ENCODE data around the gene S1PR2. TPM values are rescaled to one million over a fixed set of nuclear protein-coding genes. Genes with fewer than 3 reads are reported as not detected.
A peak's percentile ranks its signal among the peaks of the same experiment; 100 is the strongest.

S1PR2 gene, protein sequence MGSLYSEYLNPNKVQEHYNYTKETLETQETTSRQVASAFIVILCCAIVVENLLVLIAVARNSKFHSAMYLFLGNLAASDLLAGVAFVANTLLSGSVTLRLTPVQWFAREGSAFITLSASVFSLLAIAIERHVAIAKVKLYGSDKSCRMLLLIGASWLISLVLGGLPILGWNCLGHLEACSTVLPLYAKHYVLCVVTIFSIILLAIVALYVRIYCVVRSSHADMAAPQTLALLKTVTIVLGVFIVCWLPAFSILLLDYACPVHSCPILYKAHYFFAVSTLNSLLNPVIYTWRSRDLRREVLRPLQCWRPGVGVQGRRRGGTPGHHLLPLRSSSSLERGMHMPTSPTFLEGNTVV
- total RNA-seq: 8.4 TPM
- long read RNA-seq, partial matches to known transcripts: 0 of 1 reads
- long read RNA-seq, other reads (novel, unspliced or antisense): 0 of 1 reads

DNA sequence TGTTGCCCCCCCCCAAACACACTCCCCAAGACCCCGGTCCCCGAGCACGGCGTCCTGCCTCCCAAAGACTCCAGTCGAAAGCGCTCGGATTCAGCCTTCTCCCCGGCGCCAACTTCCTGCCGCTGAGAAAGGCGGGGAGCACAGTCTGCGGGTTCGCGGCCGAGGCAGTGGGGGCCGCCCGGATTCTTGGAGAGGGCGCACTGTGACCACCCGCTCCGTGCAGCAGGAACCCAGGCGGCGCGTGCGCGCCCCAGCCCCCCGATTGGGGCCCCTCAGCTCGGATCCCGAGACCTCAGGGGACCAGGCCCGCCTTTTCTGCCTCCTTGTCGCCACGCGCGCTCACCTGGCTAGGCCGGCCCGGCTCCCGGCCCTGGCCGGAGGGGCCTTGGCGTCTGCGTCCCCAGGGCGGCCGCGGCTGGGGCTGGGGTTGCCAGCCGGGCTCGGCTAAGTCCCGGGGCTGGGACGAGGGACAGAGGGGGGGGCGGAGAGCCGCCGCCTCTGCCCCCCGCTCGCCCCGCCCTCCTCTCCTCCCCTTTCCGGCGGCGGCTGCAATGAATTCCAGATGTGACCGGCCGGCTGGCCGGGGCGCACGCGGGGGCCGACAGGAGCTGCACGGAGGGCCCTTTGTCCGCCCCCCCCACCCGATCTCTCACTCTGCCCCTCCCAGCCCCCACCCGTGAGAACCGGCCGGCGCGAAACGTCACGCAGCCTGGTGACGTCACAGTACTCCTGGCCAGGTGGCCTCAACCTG is at the start of gene S1PR2:
Gene S1PR2, minus strand, starts transcription at position 471 of the 751 bp plus-strand sequence. CDS start 6,426 bp downstream, outside the sequence.
- intact Hi-C loops (cut with DNase I): no loop called here
- peak; percentile 91 for DNase-seq (ENCODE audit: missing footprints)
- peak; percentile 60 for ATAC-seq

DNA sequence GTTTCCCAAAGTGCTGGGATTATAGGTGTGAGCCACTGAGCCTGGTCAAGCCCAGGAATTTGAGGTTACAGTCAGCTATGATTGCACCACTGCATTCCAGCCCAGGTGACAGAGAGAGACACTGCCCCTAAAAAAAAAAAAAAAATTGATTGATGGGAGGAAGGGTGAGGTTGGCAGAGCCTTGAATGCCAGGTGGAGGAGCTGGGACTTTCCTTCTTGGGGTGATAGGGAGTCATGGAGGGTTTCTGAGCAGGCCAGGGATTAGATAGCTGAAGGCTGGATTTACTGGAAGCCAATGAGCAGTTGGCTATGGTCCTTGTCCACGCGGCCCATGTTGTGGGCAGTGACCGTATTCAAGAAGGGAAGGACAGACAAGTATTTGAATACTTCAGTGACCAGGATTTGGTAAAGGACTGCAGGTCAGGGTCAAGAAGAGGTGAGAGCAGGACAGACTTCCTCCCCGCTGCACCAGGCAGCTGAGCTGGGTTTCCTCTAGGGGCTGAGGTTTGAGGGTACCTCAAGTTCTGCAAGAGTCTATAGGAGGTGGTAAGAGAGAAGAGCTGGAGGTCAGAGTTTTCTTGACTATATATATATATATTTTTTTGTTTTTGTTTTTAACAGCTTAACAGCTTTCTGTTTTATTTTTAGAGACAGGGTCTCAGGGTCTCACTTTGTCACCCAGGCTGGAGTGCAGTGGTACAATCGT is 48.8 kb upstream of the S1PR2 start:
- DNase-seq (ENCODE audit: missing footprints) (peak; percentile 32), ATAC-seq (no peak)
- intact Hi-C loops (cut with DNase I): no loop called here

DNA sequence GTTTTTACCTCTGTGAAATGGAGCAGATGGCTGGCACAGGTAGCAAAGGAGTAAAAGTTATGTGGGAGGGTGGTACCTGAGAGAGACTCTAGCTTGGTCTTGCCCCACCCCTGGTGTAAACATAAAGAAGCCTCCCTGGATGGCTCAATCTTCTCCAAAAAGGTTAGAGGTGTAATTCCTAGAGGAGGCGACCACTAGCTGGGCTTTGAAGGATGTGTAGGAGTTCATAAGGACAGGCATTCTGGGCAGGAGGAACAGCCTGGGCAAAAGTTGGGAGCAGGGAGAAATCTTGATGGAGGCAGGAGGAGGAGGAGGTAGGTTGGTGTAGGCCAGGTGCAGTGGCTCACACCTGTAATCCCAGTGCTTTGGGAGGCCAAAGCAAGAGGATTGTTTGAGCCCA is 47.8 kb upstream of the S1PR2 start:
- intact Hi-C loops (cut with DNase I): no loop called here
- ATAC-seq: no peak
- DNase-seq (ENCODE audit: missing footprints): no peak

DNA sequence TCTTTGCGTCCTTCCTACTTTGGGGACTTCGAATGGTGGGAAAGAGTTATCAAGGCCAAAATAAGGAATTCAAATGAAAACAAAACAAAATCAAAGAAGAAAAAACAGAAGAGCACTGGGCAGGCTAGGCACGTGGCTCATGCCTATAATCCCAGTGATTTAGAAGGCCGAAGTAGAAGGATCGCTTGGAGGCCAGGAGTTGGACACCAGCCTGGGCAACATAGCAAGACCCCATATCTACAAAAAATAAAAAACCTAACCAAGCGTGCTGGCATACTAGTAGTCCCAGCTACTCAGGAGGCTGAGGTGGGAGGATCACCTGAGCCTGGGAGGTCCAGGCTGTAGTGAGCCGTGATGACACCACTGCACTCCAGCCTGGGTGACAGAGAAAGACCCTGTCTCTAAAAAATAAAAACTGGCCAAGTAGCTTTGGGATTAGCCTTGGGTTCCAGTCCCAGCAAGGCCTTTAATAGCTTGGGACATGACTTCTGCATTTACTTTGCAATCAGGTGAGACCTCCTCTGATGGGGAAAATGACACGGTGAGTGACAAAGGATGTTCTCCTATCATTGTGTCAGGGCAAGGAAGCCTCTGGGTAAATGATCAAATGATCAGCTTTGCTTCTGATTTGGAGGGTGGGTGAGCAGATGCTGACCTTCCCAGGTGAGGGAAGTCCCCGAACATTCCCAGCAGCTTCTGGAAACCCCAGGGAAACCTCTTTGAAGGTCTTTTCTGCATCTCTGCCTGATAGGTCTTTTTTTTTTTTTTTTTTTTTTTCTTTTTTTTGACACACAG is 46.9 kb upstream of the S1PR2 start:
- ATAC-seq (no peak), DNase-seq (ENCODE audit: missing footprints) (no peak)
- intact Hi-C loops (cut with DNase I): no loop called here

DNA sequence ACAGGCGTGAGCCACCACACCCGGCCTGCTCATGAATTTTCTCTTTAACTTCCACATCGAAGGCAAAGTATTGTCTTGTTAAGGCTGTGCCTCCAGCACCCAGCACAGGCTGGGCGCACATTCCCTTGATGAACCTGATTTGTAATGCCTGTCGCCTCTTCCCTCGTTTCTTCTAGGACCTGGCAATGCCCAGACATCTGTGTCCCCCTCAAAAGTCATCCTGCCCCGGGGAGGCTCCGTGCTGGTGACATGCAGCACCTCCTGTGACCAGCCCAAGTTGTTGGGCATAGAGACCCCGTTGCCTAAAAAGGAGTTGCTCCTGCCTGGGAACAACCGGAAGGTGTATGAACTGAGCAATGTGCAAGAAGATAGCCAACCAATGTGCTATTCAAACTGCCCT is 43.5 kb upstream of the S1PR2 start:
- ATAC-seq: no peak
- DNase-seq (ENCODE audit: missing footprints): peak; percentile 55
- intact Hi-C loops (cut with DNase I): no loop called here

DNA sequence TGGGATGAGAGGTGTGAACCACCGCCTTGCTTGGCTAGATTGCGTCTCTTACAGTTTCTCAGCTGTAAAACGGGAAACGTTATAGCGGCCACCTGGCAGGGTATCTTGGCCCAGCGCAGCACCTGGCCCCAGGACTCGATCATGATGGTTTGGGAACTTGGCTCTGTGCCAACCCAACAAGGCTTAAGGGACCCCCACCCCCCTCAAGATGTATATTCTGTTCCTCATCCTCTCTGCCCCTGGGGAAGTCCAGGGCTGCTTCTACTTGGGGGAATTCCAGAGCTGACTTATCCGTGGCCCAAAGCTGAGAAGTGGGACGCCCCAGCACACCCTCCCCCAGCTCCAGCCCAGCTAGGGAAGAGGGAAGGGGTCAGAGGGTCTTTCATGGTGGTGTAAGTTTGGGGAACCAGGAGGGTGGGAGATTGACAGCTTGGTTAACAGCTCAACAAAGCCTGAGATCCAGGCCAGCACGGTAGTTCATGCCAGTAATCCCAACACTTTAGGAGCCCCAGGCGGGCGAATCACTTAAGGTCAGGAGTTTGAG is 40.5 kb upstream of the S1PR2 start:
- DNase-seq (ENCODE audit: missing footprints): peak; percentile 21
- ATAC-seq: no peak
- intact Hi-C loops (cut with DNase I): loop anchor here (2.0 kb wide), 1 partner anchor 61 kb away; the partner anchor contains the start of gene RAVER1

DNA sequence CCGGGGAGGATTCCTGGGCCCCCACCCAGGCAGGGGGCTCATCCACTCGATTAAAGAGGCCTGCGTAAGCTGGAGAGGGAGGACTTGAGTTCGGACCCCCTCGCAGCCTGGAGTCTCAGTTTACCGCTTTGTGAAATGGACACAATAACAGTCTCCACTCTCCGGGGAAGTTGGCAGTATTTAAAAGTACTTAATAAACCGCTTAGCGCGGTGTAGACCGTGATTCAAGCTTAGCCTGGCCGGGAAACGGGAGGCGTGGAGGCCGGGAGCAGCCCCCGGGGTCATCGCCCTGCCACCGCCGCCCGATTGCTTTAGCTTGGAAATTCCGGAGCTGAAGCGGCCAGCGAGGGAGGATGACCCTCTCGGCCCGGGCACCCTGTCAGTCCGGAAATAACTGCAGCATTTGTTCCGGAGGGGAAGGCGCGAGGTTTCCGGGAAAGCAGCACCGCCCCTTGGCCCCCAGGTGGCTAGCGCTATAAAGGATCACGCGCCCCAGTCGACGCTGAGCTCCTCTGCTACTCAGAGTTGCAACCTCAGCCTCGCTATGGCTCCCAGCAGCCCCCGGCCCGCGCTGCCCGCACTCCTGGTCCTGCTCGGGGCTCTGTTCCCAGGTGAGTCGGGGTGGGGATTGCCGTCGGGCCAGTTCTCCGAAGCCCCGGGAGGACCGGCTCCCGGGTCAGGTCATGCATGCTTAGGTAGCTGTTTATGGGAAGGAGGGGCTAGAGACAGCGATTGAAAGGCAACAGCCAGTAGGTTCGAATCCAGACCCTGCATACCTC is 39.7 kb upstream of the S1PR2 start, which contains the start of gene ICAM1:
Gene ICAM1, plus strand, starts transcription at position 505 of the 779 bp plus-strand sequence. Its CDS starts 40 bp downstream, at position 545.
- DNase-seq (ENCODE audit: missing footprints) (peak; percentile 92), ATAC-seq (peak; percentile 69)
- intact Hi-C loops (cut with DNase I): loop anchor here (2.0 kb wide), 1 partner anchor 62 kb away; the partner anchor contains the start of gene RAVER1

DNA sequence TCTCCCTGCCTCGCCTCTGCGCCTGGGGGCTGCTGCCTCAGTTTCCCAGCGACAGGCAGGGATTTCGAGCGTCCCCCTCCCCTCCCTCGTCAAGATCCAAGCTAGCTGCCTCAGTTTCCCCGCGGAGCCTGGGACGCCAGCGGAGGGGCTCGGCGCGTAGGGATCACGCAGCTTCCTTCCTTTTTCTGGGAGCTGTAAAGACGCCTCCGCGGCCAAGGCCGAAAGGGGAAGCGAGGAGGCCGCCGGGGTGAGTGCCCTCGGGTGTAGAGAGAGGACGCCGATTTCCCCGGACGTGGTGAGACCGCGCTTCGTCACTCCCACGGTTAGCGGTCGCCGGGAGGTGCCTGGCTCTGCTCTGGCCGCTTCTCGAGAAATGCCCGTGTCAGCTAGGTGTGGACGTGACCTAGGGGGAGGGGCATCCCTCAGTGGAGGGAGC is 39.1 kb upstream of the S1PR2 start:
- intact Hi-C loops (cut with DNase I): loop anchor here (2.0 kb wide), 1 partner anchor 63 kb away; the partner anchor contains the start of gene RAVER1
- DNase-seq (ENCODE audit: missing footprints) (peak; percentile 95), ATAC-seq (peak; percentile 59)

DNA sequence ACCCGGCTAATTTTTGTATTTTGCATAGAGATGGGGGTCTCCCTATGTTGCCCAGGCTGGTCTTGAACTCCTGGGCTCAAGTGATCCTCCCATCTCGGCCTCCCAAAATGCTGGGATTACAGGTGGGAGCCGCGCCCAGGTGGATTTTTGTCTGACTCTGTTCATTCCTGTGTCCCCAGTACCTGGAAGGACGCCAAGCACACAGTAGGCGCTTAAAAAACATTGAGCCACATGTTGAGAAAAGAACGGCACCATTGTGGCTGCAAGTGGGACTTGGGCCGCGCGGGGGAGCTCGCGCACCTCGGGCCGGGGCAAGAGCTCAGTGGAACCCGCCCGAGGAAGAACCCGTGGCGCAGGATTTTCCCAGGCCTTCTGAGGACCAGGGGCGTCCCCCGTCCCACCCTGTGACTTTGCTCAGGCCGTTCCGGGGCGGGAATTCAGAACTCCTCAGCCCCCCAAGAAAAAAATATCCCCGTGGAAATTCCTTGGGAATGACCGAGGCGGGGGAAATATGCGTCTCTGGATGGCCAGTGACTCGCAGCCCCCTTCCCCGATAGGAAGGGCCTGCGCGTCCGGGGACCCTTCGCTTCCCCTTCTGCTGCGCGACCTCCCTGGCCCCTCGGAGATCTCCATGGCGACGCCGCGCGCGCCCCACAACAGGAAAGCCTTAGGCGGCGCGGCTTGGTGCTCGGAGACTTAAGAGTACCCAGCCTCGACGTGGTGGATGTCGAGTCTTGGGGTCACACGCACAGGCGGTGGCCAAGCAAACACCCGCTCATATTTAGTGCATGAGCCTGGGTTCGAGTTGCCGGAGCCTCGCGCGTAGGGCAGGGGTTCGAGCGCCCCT is 38.4 kb upstream of the S1PR2 start:
- ATAC-seq: peak; percentile 84
- peak; percentile 94 for DNase-seq (ENCODE audit: missing footprints)
- intact Hi-C loops (cut with DNase I): loop anchor here (1.0 to 2.0 kb wide), 2 partner anchors 63 to 120 kb away; partner anchors contain the start of gene RAVER1

DNA sequence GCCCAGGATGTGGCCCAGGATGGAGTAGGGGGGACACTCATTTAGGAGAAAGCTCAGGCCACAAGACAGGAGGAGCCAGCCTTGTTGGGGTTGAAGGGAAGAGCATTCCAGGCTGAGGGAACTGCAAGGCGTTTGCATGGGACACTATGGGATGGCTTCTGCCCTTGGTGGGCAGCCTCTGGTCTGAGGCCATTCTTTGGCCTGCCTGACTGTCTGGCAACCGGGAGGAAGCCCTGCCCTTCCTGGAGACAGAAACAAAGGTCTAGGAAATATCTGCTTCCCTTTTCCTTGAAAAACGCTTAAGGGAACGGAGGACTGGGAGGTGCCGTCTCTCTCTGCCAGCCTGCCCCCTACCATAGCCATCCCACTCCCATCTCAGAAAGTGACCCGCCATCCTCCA is 36.9 kb upstream of the S1PR2 start:
- DNase-seq (ENCODE audit: missing footprints) (no peak), ATAC-seq (no peak)
- intact Hi-C loops (cut with DNase I): no loop called here

DNA sequence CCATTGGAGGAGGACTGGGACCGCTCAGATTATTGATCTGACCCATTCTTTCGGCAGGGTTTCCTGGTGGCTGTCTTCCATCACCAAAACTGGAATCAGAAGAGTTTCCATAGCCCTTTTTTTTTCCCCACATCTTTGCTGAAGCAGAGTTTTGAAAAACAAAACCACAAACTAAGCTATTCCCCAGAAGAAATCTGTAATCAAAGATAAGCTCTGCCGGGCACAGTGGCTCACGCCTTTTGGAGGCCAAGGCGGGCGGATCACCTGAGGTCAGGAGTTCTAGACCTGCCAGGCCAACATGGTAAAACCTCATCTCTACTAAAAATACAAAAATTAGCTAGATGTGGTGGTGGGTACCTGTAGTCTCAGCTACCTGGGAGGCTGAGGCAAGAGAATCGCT is 35.6 kb upstream of the S1PR2 start:
- DNase-seq (ENCODE audit: missing footprints): no peak
- intact Hi-C loops (cut with DNase I): no loop called here
- ATAC-seq: no peak

DNA sequence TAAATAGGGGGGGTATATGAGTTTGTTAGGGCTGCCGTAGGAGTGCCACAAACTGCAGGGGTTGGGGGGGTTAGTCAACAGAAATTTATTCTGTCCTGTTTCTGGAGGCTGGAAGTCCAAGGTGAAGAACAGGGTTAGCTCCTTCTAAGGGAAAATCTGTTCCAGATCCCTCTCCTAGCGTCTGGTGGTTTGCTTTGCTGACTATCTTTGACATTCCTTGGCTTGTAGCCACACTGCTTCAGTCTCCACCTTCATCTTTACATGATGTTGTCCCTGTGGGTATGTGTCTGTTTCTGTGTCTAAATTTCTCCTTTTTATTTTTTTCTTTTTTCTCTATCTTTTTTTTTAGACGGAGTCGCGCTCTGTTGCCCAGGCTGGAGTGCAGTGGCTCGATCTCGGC is 31.6 kb upstream of the S1PR2 start:
- intact Hi-C loops (cut with DNase I): no loop called here
- DNase-seq (ENCODE audit: missing footprints) (no peak), ATAC-seq (no peak)

DNA sequence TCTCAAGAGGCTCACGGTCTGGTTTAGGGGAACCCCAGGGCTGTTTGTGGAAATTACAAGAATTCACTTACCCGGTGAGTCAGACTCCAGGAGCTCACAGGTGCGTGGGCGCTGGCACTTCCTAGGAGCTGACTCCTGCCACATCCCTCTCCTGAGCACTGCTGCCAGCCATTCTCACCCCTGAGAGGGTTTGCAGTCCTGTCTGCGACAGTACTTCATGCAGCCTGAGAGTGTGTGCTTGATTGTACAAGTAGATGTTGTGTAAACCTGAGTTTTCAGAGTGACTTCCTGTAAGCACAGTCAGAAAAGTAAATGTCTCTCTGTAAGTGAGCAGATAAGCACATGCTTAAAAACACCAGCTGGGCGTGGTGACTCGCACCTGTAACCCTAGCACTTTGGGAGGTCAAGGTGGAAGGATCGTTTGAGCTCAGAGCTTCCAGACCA is 29.0 kb upstream of the S1PR2 start:
- ATAC-seq (no peak), DNase-seq (ENCODE audit: missing footprints) (no peak)
- intact Hi-C loops (cut with DNase I): no loop called here

DNA sequence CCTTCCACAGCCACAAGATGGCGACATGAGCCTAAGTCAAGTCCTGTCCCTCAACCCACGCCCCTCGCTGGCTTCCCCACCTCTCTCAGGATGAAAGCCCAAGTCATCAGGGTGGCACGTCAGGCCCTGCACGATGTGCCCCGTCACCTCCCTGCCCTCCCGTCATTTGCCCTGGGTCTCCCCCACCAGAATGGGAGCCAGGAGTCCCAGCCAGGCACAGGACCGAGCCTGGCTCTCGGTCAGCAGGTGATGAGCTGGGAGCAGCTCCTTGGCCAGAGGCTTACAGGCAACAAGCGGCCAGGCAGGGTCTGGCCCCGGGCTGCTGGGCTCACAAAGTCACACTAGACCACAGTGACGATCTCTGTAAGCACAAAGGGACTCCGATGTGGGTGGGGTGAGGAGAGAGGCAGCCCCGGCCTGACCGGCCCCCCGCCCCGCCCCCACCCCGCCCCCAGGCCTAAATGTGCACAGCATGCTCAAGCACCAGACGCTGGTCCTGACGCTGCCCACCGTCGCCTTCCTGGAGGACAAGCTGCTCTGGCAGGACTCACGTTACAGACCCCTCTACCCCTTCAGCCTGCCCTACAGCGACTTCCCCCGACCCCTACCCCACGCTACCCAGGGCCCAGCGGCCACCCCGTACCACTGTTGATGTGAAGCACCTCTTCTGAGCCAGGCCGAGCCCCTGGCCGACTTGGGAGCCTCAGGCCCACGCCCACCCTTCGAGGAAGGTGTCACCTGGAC is 28.2 kb upstream of the S1PR2 start:
- ATAC-seq: peak; percentile 62
- DNase-seq (ENCODE audit: missing footprints): peak; percentile 86
- intact Hi-C loops (cut with DNase I): no loop called here

DNA sequence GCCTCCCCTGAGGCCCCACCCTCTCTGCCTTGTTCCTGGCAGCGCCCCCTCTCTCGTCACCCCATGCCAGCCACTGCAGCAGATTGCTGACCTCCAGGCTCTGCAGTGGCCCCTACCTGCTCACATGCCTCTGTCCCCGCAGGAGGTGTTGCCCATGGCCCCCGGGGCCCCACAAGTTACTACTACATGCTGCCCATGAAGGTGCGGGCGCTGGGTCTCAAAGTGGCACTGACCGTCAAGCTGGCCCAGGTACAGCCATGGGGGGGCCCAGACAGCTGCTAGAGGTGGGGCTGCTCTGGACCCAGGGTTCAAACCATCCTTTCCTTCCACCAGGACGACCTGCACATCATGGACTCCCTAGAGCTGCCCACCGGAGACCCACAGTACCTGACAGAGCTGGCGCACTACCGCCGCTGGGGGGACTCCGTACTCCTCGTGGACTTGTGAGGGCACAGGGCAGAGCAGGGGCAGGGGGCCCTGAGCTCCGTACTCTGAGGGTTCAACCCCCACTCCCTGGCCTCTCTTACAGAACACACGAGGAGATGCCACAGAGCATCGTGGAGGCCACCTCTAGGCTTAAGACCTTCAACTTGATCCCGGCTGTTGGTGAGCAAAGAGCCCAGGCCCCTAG is 27.1 kb upstream of the S1PR2 start:
- ATAC-seq (no peak), DNase-seq (ENCODE audit: missing footprints) (no peak)
- intact Hi-C loops (cut with DNase I): no loop called here

All from Right ventricle myocardium inferior (tissue), 1 donor.